Hepatocyte (in vitro differentiated cells): Measurements from ENCODE around the gene RNF213. TPM values are rescaled to one million over a fixed set of nuclear protein-coding genes. Genes with fewer than 3 reads are reported as not detected.

Experiments
- DNase-seq: peaks from one replicate; pipeline ENCODE4 v3.0.0-alpha.2; 2016; ENCODE audit warnings: low spot score
- H2AFZ ChIP-seq: fragments of 200-600 bp; sonication (generic); 2 replicates; pipeline ENCODE4 v1.6.0; 2016; ENCODE audit warnings: antibody characterized with exemption, mild to moderate bottlenecking
- H3K27ac ChIP-seq: fragments of 200-600 bp; sonication (generic); 2 replicates; pipeline ENCODE4 v1.5.1; 2016; ENCODE audit warnings: mild to moderate bottlenecking
- H3K27me3 ChIP-seq: fragments of 200-600 bp; sonication (generic); 2 replicates; pipeline ENCODE4 v1.6.1; 2016
- H3K36me3 ChIP-seq: fragments of 200-600 bp; sonication (generic); replicated peaks from 2 replicates; pipeline ENCODE4 v1.5.1; 2016; ENCODE audit warnings: low read depth; ENCODE audit not compliant: insufficient read depth
- H3K4me1 ChIP-seq: fragments of 200-600 bp; sonication (generic); 2 replicates; pipeline ENCODE4 v1.5.1; 2016; ENCODE audit warnings: mild to moderate bottlenecking, moderate library complexity; ENCODE audit not compliant: insufficient read depth
- H3K4me2 ChIP-seq: fragments of 200-600 bp; sonication (generic); 2 replicates; pipeline ENCODE4 v1.6.0; 2016
- H3K4me3 ChIP-seq: fragments of 200-600 bp; sonication (generic); 2 replicates; pipeline ENCODE4 v1.5.1; 2016; ENCODE audit warnings: mild to moderate bottlenecking
- H3K79me2 ChIP-seq: fragments of 200-600 bp; sonication (generic); 2 replicates; pipeline ENCODE4 v1.6.0; 2017; ENCODE audit warnings: mild to moderate bottlenecking
- H3K9me2 ChIP-seq: fragments of 200-600 bp; sonication (generic); replicated peaks from 2 replicates; pipeline ENCODE4 v1.6.0; 2017; ENCODE audit warnings: mild to moderate bottlenecking; ENCODE audit not compliant: insufficient read depth
- H3K9me3 ChIP-seq: fragments of 200-600 bp; sonication (generic); 2 replicates; pipeline ENCODE4 v1.5.1; 2016; ENCODE audit warnings: low read depth, mild to moderate bottlenecking
- H4K20me1 ChIP-seq: fragments of 200-600 bp; sonication (generic); 2 replicates; pipeline ENCODE4 v1.6.0; 2016; ENCODE audit warnings: mild to moderate bottlenecking; ENCODE audit not compliant: insufficient read depth, poor library complexity, severe bottlenecking
- EZH2 ChIP-seq: fragments of 200-600 bp; sonication (generic); IDR thresholded peaks from 2 replicates; pipeline ENCODE4 v1.6.1; 2016; ENCODE audit warnings: antibody characterized with exemption, mild to moderate bottlenecking, borderline replicate concordance
- EZH2phosphoT487 ChIP-seq: fragments of 200-600 bp; sonication (generic); IDR thresholded peaks from one replicate; pipeline ENCODE4 v1.6.1; 2018; ENCODE audit warnings: antibody characterized with exemption, mild to moderate bottlenecking, low read depth, moderate library complexity; ENCODE audit not compliant: unreplicated experiment, severe bottlenecking
- WGBS: methylation state at CpG from one replicate; pipeline ENCODE4 v1.1.6; 2016; ENCODE audit warnings: low lambda C conversion rate; ENCODE audit errors: missing lambda C conversion rate; 5-methylcytosine and 5-hydroxymethylcytosine counted together
- polyA plus RNA-seq: library from polyadenylated mRNA; unstranded; fragments of >200 nt; fragmentation: Nextera tagmentation; extraction: Ambion mirVana; gene quantifications from 2 replicates; pipeline ENCODE4 v1.2.1, GENCODE V29; 2016
- total RNA-seq: library from RNA; depleted of rRNA; stranded (reverse); fragments of >200 nt; gene quantifications from 2 replicates; pipeline ENCODE4 v1.2.3, GENCODE V29; 2014
- TF ChIP-seq, protein P1 (sequence below): fragments of 200-600 bp; sonication (generic); IDR thresholded peaks from 2 replicates; pipeline ENCODE4 v1.5.1; 2016; ENCODE audit warnings: antibody characterized with exemption, mild to moderate bottlenecking; ENCODE audit not compliant: poor library complexity

RNF213 gene
- total and polyA plus RNA-seq, 2 experiments from 2014 or later, result 21.1 to 57.4 TPM

DNA sequence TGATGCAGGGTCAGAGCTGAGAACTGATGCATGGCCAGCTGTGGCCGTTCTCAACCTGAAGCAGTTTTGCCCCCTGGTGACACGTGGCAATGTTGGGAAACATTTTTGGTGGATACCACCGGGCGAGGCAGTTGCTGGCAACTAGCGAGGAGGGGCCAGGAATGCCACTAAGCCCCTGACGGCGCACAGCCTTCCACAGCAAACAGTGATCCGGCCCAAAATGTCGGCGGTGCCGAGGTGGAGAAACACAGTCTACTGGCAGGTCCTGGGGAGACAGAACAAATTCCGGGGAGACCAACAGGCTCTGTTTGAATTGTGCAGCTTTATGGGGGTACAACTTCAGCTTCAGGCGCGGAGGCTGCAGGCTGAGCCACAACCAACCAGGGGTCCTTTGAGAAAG lies 32.2 kb upstream of the RNF213 start:
- peaks cover 5% of the 10 kb centered on the region for H3K9me3 ChIP-seq
- no peaks in the 10 kb centered on the region for H3K4me1 ChIP-seq
- H3K36me3 ChIP-seq, result no peaks in the 10 kb centered on the region
- no peak overlapping the region for H3K27ac ChIP-seq
- 94% methylated on average over 14 of the region's 14 CpGs for WGBS
- H2AFZ ChIP-seq, result no peak overlapping the region
- no peak for DNase-seq
- H3K27me3 ChIP-seq, result no peaks in the 10 kb centered on the region
- no peaks in the 10 kb centered on the region for H4K20me1 ChIP-seq
- TF ChIP-seq, protein P1, sequence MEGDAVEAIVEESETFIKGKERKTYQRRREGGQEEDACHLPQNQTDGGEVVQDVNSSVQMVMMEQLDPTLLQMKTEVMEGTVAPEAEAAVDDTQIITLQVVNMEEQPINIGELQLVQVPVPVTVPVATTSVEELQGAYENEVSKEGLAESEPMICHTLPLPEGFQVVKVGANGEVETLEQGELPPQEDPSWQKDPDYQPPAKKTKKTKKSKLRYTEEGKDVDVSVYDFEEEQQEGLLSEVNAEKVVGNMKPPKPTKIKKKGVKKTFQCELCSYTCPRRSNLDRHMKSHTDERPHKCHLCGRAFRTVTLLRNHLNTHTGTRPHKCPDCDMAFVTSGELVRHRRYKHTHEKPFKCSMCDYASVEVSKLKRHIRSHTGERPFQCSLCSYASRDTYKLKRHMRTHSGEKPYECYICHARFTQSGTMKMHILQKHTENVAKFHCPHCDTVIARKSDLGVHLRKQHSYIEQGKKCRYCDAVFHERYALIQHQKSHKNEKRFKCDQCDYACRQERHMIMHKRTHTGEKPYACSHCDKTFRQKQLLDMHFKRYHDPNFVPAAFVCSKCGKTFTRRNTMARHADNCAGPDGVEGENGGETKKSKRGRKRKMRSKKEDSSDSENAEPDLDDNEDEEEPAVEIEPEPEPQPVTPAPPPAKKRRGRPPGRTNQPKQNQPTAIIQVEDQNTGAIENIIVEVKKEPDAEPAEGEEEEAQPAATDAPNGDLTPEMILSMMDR, result no peak
- no peak for TF ChIP-seq EZH2
- no peak for TF ChIP-seq EZH2phosphoT487
- no peak overlapping the region for H3K4me3 ChIP-seq
- no peaks in the 10 kb centered on the region for H3K9me2 ChIP-seq
- H3K79me2 ChIP-seq, result no peaks in the 10 kb centered on the region
- H3K4me2 ChIP-seq, result no peak overlapping the region

DNA sequence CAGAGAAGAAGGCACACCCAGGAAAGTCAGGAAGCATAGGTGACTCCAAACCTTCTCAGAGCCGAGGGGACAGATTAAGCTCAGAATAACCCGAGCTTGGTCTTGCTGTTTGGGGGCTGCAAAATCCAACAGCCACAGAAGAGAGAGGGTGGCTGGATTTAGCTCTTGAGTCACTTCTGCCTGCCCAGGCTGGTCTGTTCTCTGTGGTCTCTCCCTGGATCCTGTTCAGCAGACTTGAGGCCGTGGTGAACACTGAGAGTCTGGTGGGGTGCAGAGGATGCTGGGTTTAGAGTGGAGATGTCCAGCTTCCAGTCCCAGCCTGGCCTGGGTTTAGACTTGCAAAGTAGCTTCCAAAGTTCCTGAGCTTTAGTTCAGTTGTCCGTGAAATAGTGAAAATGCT lies 31.6 kb upstream of the RNF213 start:
- Histone ChIP-seq H3K9me2 (no peaks in the 10 kb centered on the region), H3K27me3 (no peaks in the 10 kb centered on the region), H4K20me1 (no peaks in the 10 kb centered on the region), H3K27ac (no peak overlapping the region), H2AFZ (no peak overlapping the region), H3K4me1 (no peaks in the 10 kb centered on the region), H3K79me2 (no peaks in the 10 kb centered on the region), H3K36me3 (no peaks in the 10 kb centered on the region), H3K4me2 (no peak overlapping the region), H3K4me3 (no peak overlapping the region), H3K9me3 (peaks cover 5% of the 10 kb centered on the region)
- 96% methylated on average over 4 of the region's 4 CpGs for WGBS
- TF ChIP-seq EZH2phosphoT487 (no peak), EZH2 (no peak)
- TF ChIP-seq, protein P1, result no peak
- DNase-seq, result no peak

DNA sequence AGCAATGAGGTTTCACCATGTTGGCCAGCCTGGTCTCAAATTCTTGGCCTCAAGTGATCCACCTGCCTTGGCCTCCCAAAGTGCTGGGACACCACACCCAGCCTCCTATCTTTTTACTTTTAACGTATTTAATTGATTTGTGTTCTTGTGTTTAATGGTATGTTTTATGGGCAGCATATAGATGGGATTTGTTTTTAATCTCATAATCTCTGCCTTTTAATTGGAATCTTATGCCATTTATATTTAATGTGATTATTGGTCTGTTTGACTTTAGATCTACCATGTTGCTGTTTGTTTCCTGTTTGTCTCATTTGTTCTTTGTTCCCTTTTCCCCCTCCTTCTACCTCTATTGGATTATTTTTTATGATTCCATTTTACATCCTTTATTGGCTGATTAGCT lies 28.2 kb upstream of the RNF213 start:
- no peaks in the 10 kb centered on the region for H3K27me3 ChIP-seq
- no peak overlapping the region for H2AFZ ChIP-seq
- no peaks in the 10 kb centered on the region for H4K20me1 ChIP-seq
- H3K4me3 ChIP-seq, result no peak overlapping the region
- no peaks in the 10 kb centered on the region for H3K79me2 ChIP-seq
- no peak for DNase-seq
- no peak overlapping the region for H3K4me2 ChIP-seq
- H3K9me2 ChIP-seq, result no peaks in the 10 kb centered on the region
- no peak for TF ChIP-seq EZH2
- TF ChIP-seq, protein P1, result no peak
- no peaks in the 10 kb centered on the region for H3K36me3 ChIP-seq
- peaks cover 5% of the 10 kb centered on the region for H3K9me3 ChIP-seq
- H3K27ac ChIP-seq, result no peak overlapping the region
- WGBS, result 94% methylated on average over 1 of the region's 1 CpG
- no peaks in the 10 kb centered on the region for H3K4me1 ChIP-seq

DNA sequence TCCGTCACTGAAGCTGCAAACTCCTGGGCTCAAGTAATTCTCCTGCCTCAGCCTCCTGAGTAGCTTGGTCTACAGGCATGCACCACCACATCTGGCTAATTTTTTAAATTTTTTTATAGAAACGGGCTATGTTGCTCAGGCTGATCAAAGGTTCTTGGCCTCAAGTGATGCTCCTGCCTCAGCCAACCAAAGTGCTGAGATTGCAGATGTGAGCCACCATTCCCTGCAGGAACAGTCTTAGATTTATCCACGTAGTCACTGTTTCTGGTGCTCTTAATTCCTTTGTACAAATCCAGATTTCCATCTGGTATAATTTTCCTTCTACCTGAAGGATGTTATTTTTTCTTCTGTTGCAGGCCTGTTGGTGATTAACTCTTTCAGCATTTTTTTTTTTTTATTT lies 27.4 kb upstream of the RNF213 start:
- TF ChIP-seq EZH2 (no peak), EZH2phosphoT487 (no peak)
- TF ChIP-seq, protein P1, result no peak
- Histone ChIP-seq H3K36me3 (no peaks in the 10 kb centered on the region), H3K4me3 (no peak overlapping the region), H3K27me3 (no peaks in the 10 kb centered on the region), H3K9me3 (peaks cover 5% of the 10 kb centered on the region), H4K20me1 (no peaks in the 10 kb centered on the region), H3K27ac (no peak overlapping the region), H3K79me2 (no peaks in the 10 kb centered on the region), H3K4me2 (no peak overlapping the region), H3K4me1 (no peaks in the 10 kb centered on the region), H3K9me2 (no peaks in the 10 kb centered on the region), H2AFZ (no peak overlapping the region)
- DNase-seq, result no peak
- 92% methylated on average over 3 of the region's 3 CpGs for WGBS
